Tibial artery (tissue), 4 donors: ENCODE measurements around the gene CYFIP2.

Source experiments
- DNase-seq, 2 donors: peaks; one replicate each; pipeline ENCODE4 v3.0.0-alpha.2; 2019
- H3K27ac ChIP-seq, 2 donors: fragments of 200-600 bp; sonication (generic) in 1 of 2; 1 replicate in 1 of 2; 2 replicates in 1 of 2; pipeline ENCODE4 v1.5.1; 2018 to 2019; ENCODE audit warnings: mild to moderate bottlenecking in 1 of 2
- H3K27me3 ChIP-seq, 2 donors: fragments of 200-600 bp; sonication (generic) in 1 of 2; one replicate each; pipeline versions ENCODE4 v1.5.1 to v1.6.0; 2016 to 2019
- H3K36me3 ChIP-seq, 3 donors: fragments of 200-600 bp; sonication (generic) in 2 of 3; one replicate each; pipeline ENCODE4 v1.5.1; 2016 to 2019; ENCODE audit warnings: mild to moderate bottlenecking in 2 of 3
- H3K4me1 ChIP-seq, 4 donors: fragments of 200-600 bp; sonication (generic) in 2 of 4; 1 replicate in 3 of 4; 2 replicates in 1 of 4; pipeline ENCODE4 v1.5.1; 2016 to 2019
- H3K4me3 ChIP-seq, 2 donors: fragments of 200-600 bp; sonication (generic) in 1 of 2; 1 replicate in 1 of 2; 2 replicates in 1 of 2; pipeline ENCODE4 v1.5.1; 2018 to 2019; ENCODE audit warnings: mild to moderate bottlenecking in 2 of 2
- H3K9me3 ChIP-seq, 3 donors: fragments of 200-600 bp; sonication (generic) in 1 of 3; one replicate each; pipeline ENCODE4 v1.5.1; 2016 to 2019
- intact Hi-C: fragments of 100-400 bp; cut with DNase I; formaldehyde crosslinking; loops from one replicate; pipeline ENCODE4 v1.15.0; 2023; ENCODE audit warnings: low total_unique reads
- TF ChIP-seq, protein P1 (sequence below), 2 experiments: fragments of 200-600 bp in 1 of 2; fragments of 450-650 bp in 1 of 2; IDR thresholded peaks; one replicate each; pipeline ENCODE4 v1.5.1; 2017 to 2019; ENCODE audit warnings: antibody characterized with exemption in 2 of 2, mild to moderate bottlenecking in 1 of 2, moderate library complexity in 1 of 2

Gene CYFIP2

GRCh38 chr5:157290156-157290980, 24.4 kb downstream of the CYFIP2 start:
- Histone ChIP-seq H3K27me3 (no peaks in the 10 kb centered on the region), H3K4me3 (no peak overlapping the region), H3K27ac (no peak overlapping the region), H3K9me3 (no peaks in the 10 kb centered on the region), H3K4me1 (no peaks in the 10 kb centered on the region), H3K36me3 (peaks cover 0 to 9% (median 5%) of the 10 kb centered on the region in 3 donors)
- DNase-seq = no peak
- TF ChIP-seq, protein P1, sequence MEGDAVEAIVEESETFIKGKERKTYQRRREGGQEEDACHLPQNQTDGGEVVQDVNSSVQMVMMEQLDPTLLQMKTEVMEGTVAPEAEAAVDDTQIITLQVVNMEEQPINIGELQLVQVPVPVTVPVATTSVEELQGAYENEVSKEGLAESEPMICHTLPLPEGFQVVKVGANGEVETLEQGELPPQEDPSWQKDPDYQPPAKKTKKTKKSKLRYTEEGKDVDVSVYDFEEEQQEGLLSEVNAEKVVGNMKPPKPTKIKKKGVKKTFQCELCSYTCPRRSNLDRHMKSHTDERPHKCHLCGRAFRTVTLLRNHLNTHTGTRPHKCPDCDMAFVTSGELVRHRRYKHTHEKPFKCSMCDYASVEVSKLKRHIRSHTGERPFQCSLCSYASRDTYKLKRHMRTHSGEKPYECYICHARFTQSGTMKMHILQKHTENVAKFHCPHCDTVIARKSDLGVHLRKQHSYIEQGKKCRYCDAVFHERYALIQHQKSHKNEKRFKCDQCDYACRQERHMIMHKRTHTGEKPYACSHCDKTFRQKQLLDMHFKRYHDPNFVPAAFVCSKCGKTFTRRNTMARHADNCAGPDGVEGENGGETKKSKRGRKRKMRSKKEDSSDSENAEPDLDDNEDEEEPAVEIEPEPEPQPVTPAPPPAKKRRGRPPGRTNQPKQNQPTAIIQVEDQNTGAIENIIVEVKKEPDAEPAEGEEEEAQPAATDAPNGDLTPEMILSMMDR (IDR thresholded peaks at IDR 0.05) = no peak
- intact Hi-C loops = no loop called here

- H3K27ac ChIP-seq = no peak overlapping the region
- intact Hi-C loops = no loop called here
- H3K9me3 ChIP-seq = no peaks in the 10 kb centered on the region
- H3K36me3 ChIP-seq = peaks cover 0 to 9% (median 5%) of the 10 kb centered on the region in 3 donors
- TF ChIP-seq, protein P1 (IDR thresholded peaks at IDR 0.05) = no peak
- DNase-seq = no peak
- no peaks in the 10 kb centered on the region for H3K27me3 ChIP-seq
- no peak overlapping the region for H3K4me3 ChIP-seq
- H3K4me1 ChIP-seq = no peaks in the 10 kb centered on the region
Observed at GRCh38 chr5:157290981-157291711, 25.2 kb downstream of the CYFIP2 start.

DNA sequence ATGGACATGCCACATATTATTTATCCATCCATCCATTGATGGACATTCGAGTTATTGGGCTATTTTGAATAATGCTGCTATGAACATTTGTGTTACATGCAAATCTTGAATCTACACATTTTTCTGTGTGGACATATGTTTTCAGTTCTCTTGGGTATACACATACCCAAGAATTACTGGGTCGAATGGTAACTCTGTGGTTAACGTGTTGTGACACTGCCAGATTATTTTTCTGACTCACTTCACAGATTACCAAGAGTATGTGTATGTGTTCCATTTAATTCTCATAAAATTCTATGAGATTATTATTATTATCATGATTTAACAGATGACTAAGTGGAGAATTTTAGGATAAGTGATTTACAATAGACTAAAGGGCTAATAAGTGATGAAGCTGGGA, 26.7 kb downstream of the CYFIP2 start:
- H3K36me3 ChIP-seq = peaks cover 0 to 5% (median 0%) of the 10 kb centered on the region in 3 donors
- no peak overlapping the region for H3K4me3 ChIP-seq
- H3K9me3 ChIP-seq = no peaks in the 10 kb centered on the region
- no peak overlapping the region for H3K27ac ChIP-seq
- intact Hi-C loops = no loop called here
- DNase-seq = no peak
- TF ChIP-seq, protein P1 (IDR thresholded peaks at IDR 0.05) = no peak
- H3K27me3 ChIP-seq = no peaks in the 10 kb centered on the region
- no peaks in the 10 kb centered on the region for H3K4me1 ChIP-seq

- no peaks in the 10 kb centered on the region for H3K27me3 ChIP-seq
- DNase-seq = no peak
- H3K36me3 ChIP-seq = no peaks in the 10 kb centered on the region
- intact Hi-C loops = no loop called here
- no peak overlapping the region for H3K4me3 ChIP-seq
- no peaks in the 10 kb centered on the region for H3K9me3 ChIP-seq
- no peak overlapping the region for H3K27ac ChIP-seq
- TF ChIP-seq, protein P1 (IDR thresholded peaks at IDR 0.05) = no peak
- H3K4me1 ChIP-seq = no peaks in the 10 kb centered on the region
Observed at GRCh38 chr5:157294407-157295091, 28.6 kb downstream of the CYFIP2 start.

- DNase-seq = no peak
- Histone ChIP-seq H3K27ac (no peak overlapping the region), H3K4me1 (no peaks in the 10 kb centered on the region), H3K27me3 (no peaks in the 10 kb centered on the region), H3K4me3 (no peak overlapping the region), H3K9me3 (no peaks in the 10 kb centered on the region), H3K36me3 (no peaks in the 10 kb centered on the region)
- TF ChIP-seq, protein P1 (IDR thresholded peaks at IDR 0.05) = no peak
- intact Hi-C loops = no loop called here
Observed at GRCh38 chr5:157295247-157295646, 29.3 kb downstream of the CYFIP2 start.
